ENCODE results near the gene GABBR2.

GABBR2 gene

GRCh38 chr9:98298476-98298875, 410.3 kb downstream of the GABBR2 start:
- no peak for TF ChIP-seq CTCF (IDR thresholded peaks at IDR 0.05; ENCODE audit: low read depth, low read length)
- no peak overlapping the region for H3K4me3 ChIP-seq (replicated peaks in 1 of 2; ENCODE audit: low read depth in 2 of 2, low read length in 2 of 2)
- DNase-seq (ENCODE audit: low read depth in 2 of 2) = no peak

GRCh38 chr9:98295824-98296223, 412.9 kb downstream of the GABBR2 start:
- H3K4me3 ChIP-seq (replicated peaks in 1 of 2; ENCODE audit: low read depth in 2 of 2, low read length in 2 of 2) = no peak overlapping the region
- no peak for TF ChIP-seq CTCF (IDR thresholded peaks at IDR 0.05; ENCODE audit: low read depth, low read length)
- no peak for DNase-seq (ENCODE audit: low read depth in 2 of 2)

GRCh38 chr9:98291820-98292219, 416.9 kb downstream of the GABBR2 start:
- no peak for TF ChIP-seq CTCF (IDR thresholded peaks at IDR 0.05; ENCODE audit: low read depth, low read length)

GRCh38 chr9:98290411-98290810, 418.3 kb downstream of the GABBR2 start:
- TF ChIP-seq CTCF (IDR thresholded peaks at IDR 0.05; ENCODE audit: low read depth, low read length) = no peak
- H3K4me3 ChIP-seq (replicated peaks in 1 of 2; ENCODE audit: low read depth in 2 of 2, low read length in 2 of 2) = no peak overlapping the region
- no peak for DNase-seq (ENCODE audit: low read depth in 2 of 2)

More at GRCh38 chr9:98291820-98292219, 416.9 kb downstream of the GABBR2 start:
- no peak overlapping the region for H3K4me3 ChIP-seq (replicated peaks in 1 of 2; ENCODE audit: low read depth in 2 of 2, low read length in 2 of 2)
- DNase-seq (ENCODE audit: low read depth in 2 of 2) = no peak

- DNase-seq (ENCODE audit: low read depth in 2 of 2) = no peak
- TF ChIP-seq CTCF (IDR thresholded peaks at IDR 0.05; ENCODE audit: low read depth, low read length) = no peak
- no peak overlapping the region for H3K4me3 ChIP-seq (replicated peaks in 1 of 2; ENCODE audit: low read depth in 2 of 2, low read length in 2 of 2)
Measured at GRCh38 chr9:98289614-98290201, 419.0 kb downstream of the GABBR2 start.

GRCh38 chr9:98288881-98289280, 419.9 kb downstream of the GABBR2 start:
- no peak overlapping the region for H3K4me3 ChIP-seq (replicated peaks in 1 of 2; ENCODE audit: low read depth in 2 of 2, low read length in 2 of 2)
- DNase-seq (ENCODE audit: low read depth in 2 of 2) = no peak
- TF ChIP-seq CTCF (IDR thresholded peaks at IDR 0.05; ENCODE audit: low read depth, low read length) = no peak

- TF ChIP-seq CTCF (IDR thresholded peaks at IDR 0.05; ENCODE audit: low read depth, low read length) = no peak
- no peak overlapping the region for H3K4me3 ChIP-seq (replicated peaks in 1 of 2; ENCODE audit: low read depth in 2 of 2, low read length in 2 of 2)
- DNase-seq (ENCODE audit: low read depth in 2 of 2) = peak in 1 of 2 donors; percentile 10
Measured at GRCh38 chr9:98287384-98287783, 421.4 kb downstream of the GABBR2 start.
